Activated CD4-positive, CD25-positive, alpha-beta regulatory T cell treated with anti-CD3 and anti-CD28 coated beads, Interleukin-2, amount 50 U/mL, for 72 hours (primary cell): ENCODE data around the gene EZH2.

ENCODE experiments used
- DNase-seq: peaks from one replicate; pipeline ENCODE4 v3.0.0; 2021

The EZH2 gene

DNA sequence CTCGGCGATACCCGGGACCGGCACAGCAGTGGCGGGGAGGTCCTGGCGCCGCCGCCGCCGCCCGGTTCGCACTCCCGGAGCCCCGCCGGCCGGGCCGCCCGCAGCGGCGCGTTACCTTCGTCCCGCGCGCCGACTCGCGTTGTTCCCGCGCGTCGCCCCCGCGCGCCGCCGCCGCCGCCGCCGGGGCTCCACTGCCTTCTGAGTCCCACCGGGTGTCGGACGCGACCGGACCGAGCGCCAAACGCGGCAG is at the start of gene EZH2:
TSS of gene EZH2 (minus strand) at position 243 of the 250 bp plus-strand sequence. CDS start 36,993 bp downstream, outside the sequence.
- no peak for DNase-seq

DNA sequence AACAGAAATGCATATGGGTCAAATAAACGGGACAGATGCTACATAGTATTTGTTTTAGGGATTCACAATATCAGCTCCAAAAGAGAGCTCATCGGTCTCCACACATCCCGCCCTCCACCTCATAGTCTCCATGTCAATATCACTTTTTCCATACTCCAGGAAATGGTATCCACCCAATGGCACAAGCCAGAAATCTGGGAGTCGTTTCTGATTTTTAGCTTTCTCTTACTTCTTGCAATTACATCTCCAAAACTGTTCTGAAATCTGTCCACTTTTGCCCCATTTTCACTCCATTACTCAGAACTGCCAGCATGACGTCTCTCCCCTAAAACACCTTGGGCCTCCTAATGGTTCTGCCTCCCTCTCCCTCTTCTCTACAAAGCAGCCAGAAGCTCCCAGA is 47.4 kb upstream of the EZH2 start:
- no peak for DNase-seq

- DNase-seq, result no peak
Observed at GRCh38 chr7:148930335-148930734, 46.2 kb upstream of the EZH2 start.

DNA sequence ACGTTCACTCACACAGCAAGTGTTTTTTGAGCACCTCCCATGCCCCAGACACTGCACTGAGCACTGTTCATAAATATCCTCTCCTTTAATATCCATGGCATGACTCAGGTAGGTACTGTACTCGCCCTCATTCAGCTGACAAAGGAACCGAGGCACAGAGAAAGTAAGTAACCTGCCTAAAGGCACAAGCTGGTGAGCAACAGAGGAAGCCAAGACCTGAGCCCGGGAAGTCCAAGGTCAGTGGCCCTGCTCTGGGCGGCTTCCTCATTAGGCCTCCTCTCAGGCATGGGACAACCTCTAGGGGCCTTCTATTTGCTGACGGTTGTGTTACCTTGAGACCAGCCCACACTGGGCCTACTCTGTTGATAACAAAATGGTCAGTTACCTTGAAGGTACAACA is 45.1 kb upstream of the EZH2 start:
- no peak for DNase-seq

GRCh38 chr7:148927123-148928045 is 43.3 kb upstream of the EZH2 start:
- DNase-seq, result no peak

- DNase-seq, result no peak
Observed at GRCh38 chr7:148925836-148926235, 41.7 kb upstream of the EZH2 start.

DNA sequence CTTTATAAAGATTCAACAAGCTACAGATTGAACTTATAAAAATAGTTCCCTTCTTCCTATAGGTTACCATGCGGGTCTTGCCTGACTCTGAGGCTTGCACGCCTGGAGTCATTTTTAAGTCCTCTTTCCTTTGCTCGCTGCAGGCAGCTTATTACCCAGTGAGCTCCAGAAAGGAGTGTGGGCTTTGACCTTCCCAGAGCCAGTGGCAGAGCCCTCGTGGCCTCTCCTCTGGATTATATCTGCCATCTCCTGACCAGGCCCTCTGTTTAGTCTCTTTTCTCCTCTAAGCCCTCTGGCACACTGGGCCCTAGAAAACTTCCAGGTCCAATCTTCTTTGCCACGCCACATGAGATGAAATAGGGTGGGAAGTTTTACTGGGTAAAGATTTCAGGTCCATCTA is 39.9 kb upstream of the EZH2 start:
- no peak for DNase-seq

DNA sequence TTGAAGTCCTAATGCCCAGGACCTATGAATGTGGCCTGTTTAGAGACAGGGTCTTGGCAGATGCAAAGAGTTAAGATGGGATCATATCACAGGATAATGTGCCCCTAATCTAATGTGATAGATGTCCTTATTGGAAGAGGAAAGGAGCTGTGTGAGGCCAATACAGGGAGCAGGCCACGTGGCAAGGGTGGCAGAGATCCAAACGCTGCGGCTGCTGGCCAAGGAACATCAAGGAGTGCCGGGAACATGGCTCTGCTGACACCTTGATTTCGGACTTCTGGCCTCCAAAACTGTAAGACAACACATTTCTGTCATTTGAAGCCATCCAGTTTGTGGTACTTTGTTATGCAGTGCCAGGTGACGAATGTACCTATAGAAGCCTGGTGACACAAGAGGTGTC is 37.7 kb upstream of the EZH2 start:
- no peak for DNase-seq

- no peak for DNase-seq
Observed at GRCh38 chr7:148921189-148921588, 37.1 kb upstream of the EZH2 start.

DNA sequence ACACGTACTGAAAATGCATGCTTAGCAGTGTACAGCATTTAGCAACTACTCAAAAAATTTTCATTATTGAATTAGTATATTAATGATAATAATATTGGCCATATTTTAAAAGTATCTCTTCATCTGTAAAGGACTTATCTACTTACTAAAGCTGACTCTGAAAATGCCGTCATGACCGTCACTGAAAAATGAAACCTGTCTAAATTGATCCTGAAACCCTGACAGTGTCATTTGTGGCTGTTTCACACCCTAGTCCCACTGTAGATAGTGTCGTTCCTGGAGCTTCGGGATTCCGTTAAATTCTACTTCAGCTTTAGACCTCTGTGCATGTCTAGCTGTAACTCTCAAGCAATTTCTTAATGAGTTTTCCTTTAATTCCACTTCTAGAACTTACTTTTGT is 35.8 kb upstream of the EZH2 start:
- no peak for DNase-seq

- DNase-seq, result no peak
Observed at GRCh38 chr7:148918058-148918596, 34.0 kb upstream of the EZH2 start.

GRCh38 chr7:148916186-148916585 is 32.1 kb upstream of the EZH2 start:
- DNase-seq, result no peak

DNA sequence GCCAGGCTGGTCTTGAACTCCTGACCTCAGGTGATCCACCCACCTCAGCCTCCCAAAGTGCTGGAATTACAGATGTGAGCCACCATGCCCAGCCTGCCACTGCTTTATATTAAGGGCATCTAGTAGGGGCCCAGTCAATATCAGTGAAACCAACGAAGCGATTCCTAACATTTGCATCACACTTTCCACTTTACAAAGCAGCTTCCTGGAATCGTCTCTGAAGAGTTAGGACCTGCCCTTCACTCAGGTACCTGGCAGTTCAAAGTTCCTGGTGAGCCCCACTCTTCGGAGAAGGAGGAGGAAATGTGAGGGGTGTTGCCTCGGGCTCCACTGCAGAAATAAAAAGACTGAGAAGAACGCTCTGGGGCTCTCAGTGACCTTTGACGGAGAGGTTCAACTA is 31.1 kb upstream of the EZH2 start:
- DNase-seq, result no peak

DNA sequence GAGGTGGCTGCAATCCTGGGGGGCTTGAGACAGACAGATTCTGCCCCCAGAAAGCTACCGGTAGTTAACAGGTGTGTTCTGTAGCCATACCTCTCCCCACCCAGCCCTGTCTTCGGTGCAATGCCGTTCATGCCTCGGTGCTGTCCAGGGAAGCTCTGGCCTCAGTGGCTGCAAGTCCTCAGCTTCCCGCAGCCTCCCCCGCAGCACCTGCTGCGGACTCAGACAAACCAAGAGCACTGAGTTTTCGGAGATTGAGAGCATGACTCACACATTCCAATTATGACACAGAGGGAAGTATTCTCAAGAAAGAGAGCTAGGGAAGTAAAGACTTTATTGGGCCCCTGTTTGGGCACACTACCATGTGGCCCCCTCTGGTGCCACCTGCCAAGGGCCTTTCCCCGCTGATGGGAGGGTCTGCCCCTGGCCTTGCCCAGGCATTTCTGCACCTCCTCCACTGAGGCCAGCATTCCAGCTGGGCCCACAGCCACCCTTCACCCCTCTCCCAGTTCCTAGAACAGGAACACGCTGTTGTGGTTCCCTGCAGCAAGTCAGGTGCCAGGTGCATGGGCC is 30.2 kb upstream of the EZH2 start:
- peak; percentile 51 for DNase-seq

GRCh38 chr7:148912758-148913541 is 28.9 kb upstream of the EZH2 start:
- DNase-seq, result no peak

DNA sequence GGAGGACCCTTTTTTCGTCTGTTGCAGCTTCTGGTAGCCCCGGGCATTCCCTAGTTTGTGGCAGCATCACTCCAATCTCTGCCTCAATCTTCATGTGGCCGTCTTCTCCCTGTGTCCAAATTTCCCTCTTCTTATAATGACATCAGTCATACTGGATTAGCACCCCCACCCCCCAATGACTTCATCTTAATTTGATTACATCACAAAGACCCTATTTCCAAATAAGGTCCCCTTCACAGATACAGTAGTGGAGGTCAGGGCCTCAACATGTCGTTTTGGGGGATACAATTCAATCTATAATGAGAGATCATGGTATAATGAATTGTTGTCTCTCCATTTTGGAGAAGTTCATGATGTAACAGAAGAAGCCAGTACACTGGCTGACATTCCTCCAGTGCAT is 28.1 kb upstream of the EZH2 start:
- DNase-seq, result no peak

DNA sequence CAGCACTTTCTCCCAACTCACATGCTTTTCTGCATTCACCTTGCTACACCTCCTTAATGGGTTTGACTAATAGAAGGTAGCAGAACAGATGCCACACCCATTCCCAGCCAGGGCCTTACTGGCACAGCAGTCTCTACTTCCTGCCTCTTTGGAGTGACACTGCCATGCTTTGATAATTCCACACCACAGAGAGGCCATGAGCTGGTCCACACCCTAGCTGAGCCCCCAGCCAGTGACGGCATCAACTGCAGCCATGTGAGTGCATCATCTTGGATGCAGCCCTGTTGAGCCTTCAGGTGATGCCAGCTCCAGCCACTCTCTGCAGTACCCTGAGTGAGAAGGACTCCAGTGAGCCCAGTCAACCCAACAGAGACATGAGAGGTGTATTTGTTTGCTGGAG is 27.5 kb upstream of the EZH2 start:
- no peak for DNase-seq

DNA sequence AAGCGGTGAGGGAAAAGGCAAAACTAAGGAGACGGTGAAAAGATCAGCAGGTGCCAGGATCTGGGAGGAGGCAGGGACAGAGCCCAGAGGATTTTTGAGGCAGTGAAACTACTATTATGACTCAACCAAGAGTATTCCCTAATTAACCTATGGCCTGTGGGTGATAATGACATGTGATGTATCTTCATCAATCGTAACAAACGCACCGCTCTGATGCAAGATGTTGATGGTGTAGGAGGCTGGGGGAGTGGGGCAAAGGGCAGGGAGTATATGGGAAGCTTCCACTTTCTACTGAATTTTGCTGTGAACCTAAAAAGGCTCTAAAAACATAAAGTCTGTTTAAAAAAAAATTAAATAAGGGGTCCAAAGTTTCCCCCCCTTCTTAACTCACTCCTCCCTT is 25.5 kb upstream of the EZH2 start:
- DNase-seq, result no peak

GRCh38 chr7:148906707-148907498 is 22.8 kb upstream of the EZH2 start:
- DNase-seq, result no peak

GRCh38 chr7:148905093-148905666 is 21.1 kb upstream of the EZH2 start:
- DNase-seq, result no peak

- DNase-seq, result no peak
Observed at GRCh38 chr7:148903504-148903903, 19.4 kb upstream of the EZH2 start.

DNA sequence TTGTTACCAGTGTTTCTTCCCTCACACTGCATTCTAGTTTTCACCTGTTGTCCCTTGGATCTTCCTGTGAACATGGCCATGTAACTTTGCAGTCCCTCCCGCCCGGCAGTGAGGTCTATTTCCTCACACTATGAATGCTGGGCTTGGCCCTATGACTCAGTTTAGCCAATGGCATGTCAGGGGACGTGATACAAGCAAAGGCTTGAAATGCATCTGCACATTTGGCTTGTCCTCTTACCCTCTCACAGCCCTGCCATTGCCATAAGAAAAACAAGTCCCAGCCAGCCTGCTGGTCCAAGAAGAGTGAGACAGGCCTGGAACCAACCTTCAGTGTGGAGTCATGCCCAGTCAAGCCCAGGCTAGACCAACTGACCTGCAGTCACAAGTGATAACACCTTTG is 17.1 kb upstream of the EZH2 start:
- no peak for DNase-seq
